ENCODE measurements around the gene GRIP2.

The GRIP2 gene

DNA sequence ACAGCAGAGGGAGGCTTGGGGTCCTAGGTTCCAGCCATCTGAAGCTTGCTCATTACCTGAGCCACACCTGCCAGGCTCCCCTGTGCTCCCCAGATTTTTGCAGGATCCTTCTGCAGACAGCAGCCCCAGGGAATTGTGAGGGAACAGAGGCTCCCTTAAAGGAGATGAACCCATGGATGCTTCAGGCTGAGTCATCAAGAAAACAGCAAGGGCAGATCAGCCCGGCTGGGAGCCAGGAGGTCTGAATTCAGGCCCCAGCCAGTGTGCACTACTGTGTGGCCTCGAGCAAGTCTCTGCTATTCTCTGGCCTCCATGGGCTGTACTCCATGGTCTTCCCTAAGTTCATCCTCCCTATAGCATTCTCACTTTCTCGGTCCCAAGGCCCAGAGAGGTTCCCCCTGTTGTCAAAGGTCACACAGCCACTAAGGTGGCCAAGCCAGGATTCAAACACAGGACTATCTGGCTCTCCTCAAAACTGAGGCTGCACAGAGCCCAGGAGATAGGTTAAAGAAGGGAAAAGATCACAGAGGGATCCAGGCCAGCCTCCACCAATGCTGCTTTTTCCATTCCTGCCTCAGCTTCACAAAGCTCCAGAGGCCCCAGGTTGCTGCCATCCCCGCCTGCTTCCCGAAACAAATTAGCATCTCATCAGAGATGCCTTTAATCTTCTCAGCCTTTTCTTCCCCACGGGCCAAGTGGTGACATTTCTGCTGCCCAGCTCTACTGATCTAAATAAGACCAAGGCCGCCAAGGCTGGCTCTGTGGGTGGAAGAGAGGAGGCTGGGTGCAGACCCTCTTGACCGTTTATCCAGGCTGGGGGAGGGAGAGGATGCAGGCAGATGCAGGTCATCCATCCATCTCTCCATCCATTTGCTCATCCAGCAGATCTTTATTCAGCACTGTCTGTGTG, 21.2 kb upstream of the GRIP2 start:
- DNase-seq: no peak

DNA sequence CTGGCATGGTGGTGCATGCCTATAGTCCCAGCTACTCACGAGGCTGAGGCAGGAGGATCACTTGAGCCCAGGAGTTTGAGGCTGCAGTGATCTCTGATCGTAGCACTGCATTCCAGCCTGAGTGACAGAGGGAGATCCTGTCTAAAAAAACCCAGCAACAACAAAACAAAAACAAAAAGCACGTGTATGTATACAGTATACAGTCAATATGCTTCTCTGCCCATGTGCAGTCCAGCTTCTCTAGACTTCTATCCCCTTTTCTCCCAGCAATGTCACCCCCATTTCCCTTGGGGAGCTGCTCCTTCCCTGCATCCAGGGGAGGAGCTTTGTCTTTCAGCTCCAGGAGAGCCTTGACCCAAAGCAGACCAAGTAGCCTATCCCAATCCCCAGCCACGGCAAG, 20.0 kb upstream of the GRIP2 start:
- DNase-seq: no peak

DNA sequence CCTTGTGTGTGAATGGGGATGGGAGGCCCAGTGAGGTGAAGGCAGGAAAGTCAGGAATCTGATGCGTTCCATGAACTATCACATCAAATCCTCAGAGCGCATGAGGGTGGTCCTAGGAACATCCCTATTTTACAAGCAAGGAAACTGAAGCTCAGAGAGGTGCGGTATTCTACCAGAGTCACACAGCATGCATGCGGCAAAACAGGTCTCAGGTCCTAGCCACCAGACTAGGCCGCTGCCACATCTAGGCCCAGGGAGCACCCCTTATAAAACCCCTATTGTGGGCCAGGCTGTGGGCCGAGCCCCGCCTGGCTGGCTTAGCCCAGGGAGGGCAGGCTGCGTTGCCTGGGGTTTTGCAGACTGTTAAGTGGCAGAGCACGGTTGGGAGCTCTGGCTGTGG, 17.9 kb upstream of the GRIP2 start:
- DNase-seq: no peak

DNA sequence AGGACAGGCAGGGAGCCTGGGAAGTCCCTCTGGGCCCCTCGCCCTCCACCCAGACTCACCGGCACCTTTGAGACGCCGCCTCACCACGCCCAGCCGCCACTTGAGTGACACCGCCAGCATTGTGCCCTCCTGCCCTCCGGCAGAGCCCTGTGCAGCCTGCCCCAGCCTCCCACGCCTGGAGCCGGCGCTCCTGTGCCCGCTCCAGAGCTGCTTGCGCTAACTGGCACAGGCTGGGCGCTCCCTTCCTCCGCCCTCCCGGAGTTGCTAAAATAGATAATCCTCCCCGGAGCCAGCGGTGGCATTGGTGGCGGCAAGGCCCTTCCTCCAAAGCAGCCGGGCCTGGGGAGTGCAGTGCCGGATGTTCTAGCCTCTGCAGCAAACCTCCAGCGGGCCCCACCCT, 15.7 kb upstream of the GRIP2 start:
- no peak for DNase-seq

DNA sequence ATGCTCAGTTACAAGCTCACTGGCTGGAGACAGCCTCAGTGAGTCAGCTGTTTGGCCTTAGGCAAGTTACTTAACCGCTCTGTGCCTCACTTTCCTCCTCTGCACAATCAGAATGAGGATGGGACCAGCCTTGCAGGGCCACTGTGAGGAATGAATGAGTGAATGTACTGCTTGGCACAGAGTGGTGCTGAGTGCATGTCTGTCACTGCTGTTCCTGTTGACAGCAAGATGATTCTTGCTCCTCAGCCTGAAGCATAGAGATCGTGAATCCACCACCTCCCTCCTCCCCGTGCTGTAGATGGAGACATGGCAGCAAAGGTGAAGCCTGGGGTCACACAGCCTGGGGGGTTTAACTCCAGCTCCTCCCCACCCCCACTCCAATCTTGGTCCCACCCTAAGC, 14.6 kb upstream of the GRIP2 start:
- no peak for DNase-seq

DNA sequence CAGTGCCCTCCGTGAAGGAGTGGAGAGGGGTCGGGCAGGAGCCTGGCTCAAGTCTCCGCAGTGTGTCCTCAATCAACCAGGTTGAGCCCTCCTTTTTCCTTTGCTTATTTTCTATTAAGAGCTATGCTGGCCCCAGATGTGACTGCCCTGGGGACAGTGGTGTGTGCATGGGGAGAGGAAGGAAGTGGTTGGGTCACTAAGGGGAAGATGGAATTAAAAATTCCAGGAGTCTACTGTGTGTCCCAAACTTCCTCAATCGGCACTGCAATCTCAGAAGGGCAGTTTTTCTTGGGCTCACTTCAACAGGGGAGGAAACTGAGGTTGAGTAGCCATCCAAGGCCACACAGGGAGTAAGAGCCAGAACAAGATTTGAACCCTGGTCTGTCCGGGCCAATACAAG, 13.7 kb upstream of the GRIP2 start:
- no peak for DNase-seq

DNA sequence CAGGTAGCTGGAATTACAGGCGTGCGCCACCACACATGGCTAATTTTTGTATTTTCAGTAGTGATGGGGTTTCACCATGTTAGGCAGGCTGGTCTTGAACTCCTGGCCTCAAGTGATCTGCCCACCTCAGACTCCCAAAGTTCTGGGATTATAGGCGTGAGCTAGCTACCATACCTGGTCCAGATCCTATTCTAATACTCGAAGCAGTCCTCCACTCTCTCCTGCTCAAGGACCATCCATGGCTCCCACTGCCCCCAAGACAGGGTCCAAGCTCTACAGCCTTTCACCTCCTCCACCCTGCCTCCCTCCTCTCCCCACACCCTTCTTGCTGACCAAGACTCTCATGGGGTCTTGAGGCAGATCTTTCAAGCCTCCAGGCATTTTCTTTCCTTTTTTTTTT, 12.6 kb upstream of the GRIP2 start:
- DNase-seq: no peak

DNA sequence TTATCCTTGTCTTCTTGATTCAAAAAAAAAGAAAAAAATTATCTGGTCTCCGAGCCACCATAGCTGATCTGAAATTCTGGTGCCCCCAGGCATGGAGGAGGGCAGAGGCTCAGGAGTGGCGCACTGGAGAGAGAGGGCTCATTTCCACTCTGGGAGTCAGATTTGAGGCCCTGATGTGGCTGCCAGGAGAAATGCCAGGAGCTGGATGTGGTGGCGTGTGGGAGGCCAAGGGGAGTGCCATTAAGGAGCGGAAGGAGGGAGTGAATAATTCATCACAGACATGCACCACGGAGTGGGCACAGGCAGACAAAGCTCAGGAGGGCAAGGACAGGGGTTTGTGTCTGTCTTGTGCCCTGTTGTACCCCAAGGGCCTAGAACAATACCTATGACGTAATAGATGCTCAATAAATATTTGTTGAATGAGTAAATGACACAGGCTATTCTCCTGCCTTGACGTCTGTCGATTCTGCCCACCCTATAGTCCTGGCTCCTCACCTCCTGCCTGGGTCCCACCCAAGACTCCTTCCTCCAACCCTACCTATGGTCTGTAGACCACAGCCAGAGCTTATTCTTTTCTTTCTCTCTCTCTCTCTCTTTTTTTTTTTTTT, 12.0 kb upstream of the GRIP2 start:
- no peak for DNase-seq

DNA sequence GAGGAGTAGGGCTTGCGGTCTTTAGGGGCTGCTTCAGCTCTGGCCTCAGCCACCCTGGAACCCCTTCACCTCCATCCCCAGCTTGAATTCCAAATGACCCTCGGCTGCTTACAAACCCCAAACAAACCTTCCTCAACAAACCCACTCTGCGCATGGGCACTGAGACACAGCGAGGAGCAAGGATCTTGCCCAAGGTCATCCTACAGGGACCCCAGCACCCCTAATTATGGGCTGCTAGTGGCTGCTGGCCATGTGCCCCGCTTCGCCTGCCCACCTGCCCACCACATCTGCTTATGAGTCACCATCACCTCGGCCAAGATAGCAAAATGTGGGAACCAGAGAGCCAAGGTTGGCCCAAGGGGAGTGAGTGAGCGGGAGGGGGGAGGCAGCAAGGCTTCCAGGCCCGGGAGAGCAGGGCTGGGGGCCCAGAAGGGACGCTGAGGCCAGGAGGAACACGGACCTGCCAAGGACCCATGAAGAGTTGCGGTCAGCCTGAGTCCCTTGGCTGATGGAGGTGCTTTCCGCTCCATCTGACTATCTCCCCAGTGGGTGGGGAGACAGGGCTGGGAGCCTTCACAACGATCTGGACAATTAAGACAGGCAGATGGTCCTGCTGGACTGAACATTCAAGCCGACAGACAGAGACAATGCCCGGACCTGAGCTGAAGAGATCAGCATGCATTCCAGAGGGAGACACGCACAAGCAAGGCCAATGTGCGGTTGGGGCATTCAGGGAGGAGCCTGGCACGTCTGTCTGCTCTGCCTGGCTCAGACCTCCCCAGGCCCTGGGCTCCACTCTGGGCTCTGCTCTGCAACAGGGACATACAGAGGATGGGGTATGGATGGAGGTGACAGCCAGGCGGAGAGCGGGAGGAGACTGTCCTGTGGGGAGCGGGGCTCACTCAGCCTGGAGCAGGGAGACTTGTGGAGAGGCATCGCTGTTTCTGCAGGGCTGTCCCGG, 10.8 kb upstream of the GRIP2 start:
- no peak for DNase-seq

DNA sequence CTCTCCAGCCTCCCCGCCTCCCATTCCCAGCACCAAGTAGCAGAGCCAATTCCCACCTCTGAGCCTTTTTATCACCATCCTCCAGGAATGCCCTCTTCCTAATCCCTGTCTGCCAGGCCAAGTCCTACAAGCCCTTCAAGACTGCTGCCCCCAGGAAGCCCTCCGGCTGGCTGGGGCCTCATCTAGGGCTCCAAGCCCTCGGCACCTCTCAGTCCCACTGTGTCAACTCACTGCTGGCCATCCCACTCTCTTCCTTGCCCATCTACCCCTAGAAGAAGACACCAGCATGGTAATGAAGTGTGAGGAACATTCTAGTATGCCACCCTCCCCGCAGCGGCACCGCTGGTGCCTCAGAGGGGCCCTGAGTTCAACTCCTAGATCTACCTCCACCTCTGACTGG, 10.0 kb upstream of the GRIP2 start:
- DNase-seq: no peak

DNA sequence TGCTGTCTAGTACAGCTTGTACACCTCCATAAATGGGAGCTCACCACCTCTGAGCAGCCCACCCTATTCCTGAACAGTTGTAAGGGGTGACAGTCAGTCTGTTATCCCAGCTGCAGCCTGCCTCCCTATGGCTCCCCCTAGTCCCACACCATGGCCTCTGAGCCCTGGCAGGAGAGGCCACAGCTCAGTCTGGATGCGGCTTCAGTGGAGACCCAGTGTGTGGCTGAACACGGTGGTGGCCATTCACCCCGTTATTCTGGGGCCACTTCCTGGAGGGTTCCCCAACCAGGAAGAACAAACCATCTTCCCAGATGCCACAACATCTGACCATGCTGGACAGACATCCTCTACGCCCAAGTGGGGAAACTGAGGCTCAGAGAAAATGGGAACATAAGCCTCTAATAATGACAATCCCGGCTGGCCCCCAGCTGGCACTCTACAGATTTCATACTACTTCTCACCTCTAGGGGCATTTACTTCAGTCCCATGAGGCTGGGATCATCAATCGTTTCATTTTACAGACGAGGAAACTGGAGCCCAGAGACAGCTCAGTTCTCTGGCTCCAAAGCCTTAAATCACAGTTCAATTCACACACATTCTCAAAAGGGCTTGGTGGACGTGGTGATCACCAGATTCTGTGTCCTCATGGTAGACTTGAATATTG, 9.2 kb upstream of the GRIP2 start:
- DNase-seq: no peak

DNA sequence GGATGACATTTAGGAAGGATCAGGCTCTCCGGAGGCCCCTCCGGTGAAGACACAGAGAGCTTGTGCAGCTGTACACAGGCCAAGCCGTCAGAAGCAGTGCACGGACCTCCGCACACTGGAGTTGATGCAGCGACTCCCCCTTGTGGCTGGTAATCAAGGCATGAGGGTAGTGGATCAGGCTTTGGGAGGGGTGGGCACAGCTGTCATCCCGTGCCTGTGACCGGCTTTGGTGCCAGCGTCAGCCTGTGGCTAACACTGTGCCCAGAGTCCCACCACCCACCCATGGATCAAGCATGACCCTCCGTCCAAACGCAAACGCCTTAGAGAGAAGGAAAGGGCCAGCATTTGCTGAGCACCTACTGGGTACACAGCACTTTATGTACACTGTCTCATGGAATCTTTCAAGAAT, 8.2 kb upstream of the GRIP2 start:
- DNase-seq: peak; percentile 29

DNA sequence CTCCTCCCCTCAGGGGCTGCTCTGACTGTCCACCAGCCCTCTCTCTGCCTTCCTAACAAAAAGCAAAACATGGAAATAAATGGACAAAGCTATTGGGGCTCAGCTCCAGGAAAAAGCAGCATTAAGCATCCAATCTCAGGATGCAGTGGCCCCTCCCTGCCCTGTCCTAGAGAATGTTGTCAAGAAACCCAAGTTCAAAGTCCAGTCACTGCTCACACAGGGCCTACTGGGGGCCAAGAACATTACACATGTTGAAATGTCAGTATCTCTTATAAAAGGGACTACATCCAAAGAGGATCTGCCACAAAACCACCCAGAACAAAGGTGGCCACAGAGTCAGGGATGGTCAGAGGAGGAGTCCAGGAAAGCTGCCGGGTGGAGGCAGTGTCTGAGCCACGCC, 7.6 kb upstream of the GRIP2 start:
- DNase-seq: no peak

DNA sequence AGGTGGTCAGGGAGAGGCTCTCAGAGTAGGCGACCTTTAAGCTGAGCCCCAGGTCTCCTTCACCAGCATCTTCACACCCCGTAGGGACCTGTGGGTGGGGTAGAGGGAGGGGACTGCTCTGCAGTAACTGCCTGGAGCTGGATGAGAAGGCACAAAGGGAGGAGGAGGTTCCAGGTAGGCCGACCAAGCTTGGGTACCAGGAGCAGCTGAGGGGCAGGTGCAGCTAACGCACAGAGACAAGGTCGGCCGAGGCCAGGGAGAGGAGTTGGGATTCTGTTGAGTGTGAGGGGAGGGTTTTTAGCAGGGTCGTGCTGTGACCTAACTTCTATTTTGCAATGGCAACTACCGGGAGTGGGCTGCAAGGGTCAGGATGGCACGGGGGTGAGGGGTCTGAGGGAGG, 5.9 kb upstream of the GRIP2 start:
- DNase-seq: no peak

DNA sequence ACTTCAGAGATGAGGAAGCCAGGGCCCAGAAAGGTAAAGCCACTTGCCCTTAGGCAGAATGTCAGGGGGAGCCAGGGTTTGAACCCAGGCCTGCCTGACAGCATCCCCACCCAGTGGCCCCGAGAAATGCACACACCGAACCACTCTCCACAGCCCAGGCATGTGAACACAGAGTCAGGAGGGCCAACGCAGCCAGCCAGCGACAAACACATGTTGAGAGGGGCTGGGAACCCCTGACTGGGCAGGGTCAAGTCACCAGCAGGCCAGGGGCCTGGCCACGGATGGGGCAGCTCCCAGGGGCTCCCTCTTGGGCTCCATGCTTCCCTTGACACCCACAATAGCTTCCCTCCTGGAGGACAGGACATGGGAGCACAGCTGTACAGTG, 5.1 kb upstream of the GRIP2 start:
- no peak for DNase-seq

DNA sequence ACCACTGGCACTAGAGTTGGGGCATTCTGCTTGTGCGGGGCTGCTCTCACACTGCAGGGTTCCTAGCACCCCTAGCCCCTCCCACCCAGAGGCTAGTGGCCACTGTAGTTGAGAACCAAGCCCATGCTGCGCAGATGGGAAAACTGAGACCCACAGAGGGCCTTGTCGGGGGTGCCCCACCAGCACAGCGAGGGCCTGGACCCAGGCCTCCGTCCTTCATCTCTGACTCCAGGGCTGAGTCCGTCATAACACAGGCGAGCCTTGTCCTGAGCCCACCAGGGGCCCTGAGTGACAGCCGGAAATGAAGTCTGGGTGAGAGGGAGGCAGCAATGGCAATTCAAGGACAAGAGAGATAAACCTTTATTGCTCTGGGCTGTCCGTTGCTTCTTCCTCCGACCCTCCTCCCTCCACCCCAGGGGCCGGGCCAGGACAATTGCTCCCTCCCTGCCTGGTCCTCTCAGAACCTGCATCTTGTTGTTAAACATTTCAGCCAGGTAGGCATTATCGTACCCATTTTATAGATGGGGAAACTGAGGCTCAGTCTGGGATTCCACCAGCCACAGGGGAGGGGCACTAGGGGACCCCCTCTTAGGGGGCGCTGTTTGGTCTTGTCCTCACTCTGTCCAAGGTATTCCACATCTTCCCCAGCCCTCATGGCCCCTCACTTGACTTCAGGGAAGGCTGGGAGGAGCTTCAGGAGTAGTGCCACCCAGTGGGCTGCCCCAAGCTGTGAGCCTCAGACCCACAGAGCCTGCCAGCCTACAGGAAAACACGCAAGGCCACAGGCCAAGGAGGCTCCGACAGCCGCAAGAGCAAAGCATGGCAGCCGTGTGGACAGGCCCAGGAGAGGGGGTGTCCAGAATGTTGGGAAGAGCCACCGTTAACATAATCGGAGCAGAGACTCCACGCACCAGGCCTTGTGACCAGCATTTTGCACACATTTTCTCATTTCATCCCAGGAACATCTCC, 4.4 kb upstream of the GRIP2 start:
- DNase-seq: no peak

DNA sequence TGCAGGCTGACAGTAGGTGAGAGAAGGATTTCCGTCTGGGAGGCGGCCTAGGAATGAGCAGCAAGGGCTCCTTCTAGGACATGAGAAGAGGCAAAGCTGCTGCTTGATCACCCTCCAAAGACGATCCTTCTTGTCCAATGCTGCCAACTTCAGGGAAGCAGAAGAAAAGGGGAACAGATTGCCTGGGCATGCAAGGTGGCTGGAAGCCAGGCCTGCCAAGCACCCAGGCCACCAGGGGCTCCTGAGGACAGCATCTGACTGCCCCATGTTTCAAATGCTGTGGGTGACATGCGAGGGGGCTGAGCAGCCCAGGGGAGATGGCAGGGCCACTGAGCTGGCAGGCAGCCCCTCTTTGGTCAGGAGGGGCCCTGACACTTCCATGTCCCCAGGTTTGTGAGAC, 3.3 kb upstream of the GRIP2 start:
- no peak for DNase-seq

DNA sequence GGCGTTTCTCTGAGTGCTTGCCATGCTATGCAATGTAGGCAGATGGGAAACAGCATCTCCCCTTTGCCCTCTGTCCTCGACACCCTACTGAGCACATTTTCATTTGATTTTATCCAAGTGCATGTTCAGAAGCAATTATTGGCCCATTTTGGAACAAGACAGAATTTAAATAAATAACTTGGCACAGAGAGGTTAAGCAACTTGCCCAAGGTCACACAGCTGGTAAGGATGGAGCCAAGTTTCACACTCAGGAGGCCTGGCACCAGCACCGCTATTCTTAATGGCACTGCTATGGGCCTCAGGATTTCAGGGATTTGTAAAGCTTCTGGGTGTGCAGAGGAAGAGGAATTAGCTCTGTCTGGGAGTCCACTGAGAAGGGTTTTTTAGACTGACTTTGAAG, 2.5 kb upstream of the GRIP2 start:
- DNase-seq: no peak

DNA sequence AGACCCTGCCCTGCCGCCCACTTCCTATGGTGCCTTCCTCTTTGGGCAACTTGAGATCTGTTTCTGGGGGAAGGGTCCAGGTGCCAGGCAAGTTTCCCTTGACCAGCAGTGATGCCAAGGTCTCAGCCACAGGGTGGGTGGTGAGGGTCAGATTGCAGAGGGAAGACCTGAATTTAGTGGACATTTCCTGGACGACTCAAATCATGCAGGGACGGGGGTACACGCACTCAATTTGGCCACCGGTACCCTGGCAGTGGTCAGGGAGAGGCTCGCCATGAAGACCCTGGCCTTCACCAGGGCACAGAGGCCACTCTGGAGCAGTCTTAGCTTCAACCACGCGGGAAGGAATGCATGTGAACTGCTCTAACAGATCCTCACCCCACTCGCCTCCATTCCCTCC, 1.5 kb upstream of the GRIP2 start:
- no peak for DNase-seq

DNA sequence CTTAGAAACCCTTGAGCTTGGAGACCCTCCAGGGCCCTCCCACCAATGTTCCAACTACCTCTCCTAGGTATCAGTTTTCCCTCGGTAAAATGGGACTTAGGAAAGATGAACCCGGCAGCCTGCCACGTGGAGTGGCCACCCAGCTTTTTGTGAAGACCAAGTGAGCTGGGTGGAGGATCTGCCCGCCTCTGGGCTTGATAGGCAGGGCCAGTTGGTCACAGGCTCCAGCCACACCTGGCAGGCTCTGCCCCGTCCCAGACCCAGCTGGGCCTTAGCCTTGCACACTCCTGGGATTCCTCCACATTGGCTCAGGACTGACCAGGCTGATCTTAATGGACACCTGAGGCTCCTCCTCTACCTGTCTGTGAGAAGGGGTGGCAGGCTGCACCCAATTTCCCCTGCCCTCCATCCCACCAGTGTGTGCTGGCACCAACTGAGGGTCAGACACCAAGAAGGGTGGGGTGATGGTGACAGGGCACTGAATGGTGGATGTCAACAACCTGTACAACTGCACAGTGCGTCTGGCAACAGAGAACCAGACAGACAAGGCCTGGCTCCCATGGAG, 761 bp upstream of the GRIP2 start:
- no peak for DNase-seq

DNA sequence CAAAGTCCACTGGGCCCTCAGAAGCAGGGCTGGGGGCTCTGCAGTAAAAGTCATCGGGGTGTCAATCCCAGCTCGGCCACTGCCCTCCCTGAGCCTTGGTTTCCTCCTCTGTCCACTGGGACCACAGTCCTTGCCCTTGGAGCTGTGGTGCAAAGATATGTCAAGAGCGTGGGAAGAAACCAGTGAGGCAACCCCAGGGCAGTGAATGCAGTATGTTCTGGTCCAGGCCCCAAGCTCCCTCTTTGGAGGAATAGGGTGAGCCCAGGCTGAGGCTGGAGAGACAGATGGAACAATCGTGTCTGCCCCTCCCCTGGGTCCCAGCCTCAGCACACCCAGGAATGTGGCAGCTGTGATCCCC, 779 bp downstream of the GRIP2 start:
- DNase-seq: no peak

Measured in NCI-H1105 treated with DMSO at 0.1 percent for 48 hours (cell line).